Sigmoid colon (tissue), 3 donors: Measurements from ENCODE around the gene ARRDC2.

Experiments
- CTCF ChIP-seq, 4 experiments: fragments of 450-650 bp in 3 of 4; fragments of 200-600 bp in 1 of 4; IDR thresholded peaks; one replicate each; pipeline ENCODE4 v1.5.1; 2016 to 2019; ENCODE audit warnings: antibody characterized with exemption in 4 of 4, mild to moderate bottlenecking in 3 of 4, moderate library complexity in 2 of 4
- POLR2A ChIP-seq, 2 donors: fragments of 450-650 bp; IDR thresholded peaks; one replicate each; pipeline ENCODE4 v1.6.1; 2016; ENCODE audit warnings: antibody characterized with exemption in 2 of 2, mild to moderate bottlenecking in 2 of 2, moderate library complexity in 2 of 2

- no peak for TF ChIP-seq CTCF (IDR thresholded peaks at IDR 0.05)
- TF ChIP-seq POLR2A (IDR thresholded peaks at IDR 0.05): no peak
Observed at GRCh38 chr19:17982430-17982829, 25.5 kb upstream of the ARRDC2 start.
